Progenitor cell of endocrine pancreas (in vitro differentiated cells): ENCODE measurements around the gene ARHGEF12. TPM values are rescaled to one million over a fixed set of nuclear protein-coding genes. Genes with fewer than 3 reads are reported as not detected.

Experiments
- DNase-seq: peaks from one replicate; pipeline ENCODE4 v3.0.0; 2021; ENCODE audit warnings: low spot score; ENCODE audit not compliant: unreplicated experiment
- H3K27ac Mint-ChIP-seq: 2 replicates; pipeline ENCODE4 v1.8.0; 2021; ENCODE audit warnings: mild to moderate bottlenecking, moderate library complexity, mixed read lengths
- H3K27me3 Mint-ChIP-seq: 2 replicates; pipeline ENCODE4 v1.8.0; 2021; ENCODE audit warnings: mixed read lengths
- H3K36me3 Mint-ChIP-seq: 2 replicates; pipeline ENCODE4 v1.8.0; 2022; ENCODE audit warnings: mixed read lengths; ENCODE audit not compliant: insufficient read depth
- H3K4me1 Mint-ChIP-seq: 2 replicates; pipeline ENCODE4 v1.8.0; 2021; ENCODE audit warnings: low read depth, mixed read lengths
- H3K4me3 Mint-ChIP-seq: 2 replicates; pipeline ENCODE4 v1.8.0; 2021; ENCODE audit warnings: low read depth, mild to moderate bottlenecking, moderate library complexity, mixed read lengths
- H3K9me3 Mint-ChIP-seq: 2 replicates; pipeline ENCODE4 v1.8.0; 2021; ENCODE audit warnings: low read depth, mixed read lengths
- CTCF ChIP-seq: fragments of 200-600 bp; sonication (generic); IDR thresholded peaks from one replicate; pipeline ENCODE4 v1.5.0; 2021; ENCODE audit warnings: antibody characterized with exemption, mild to moderate bottlenecking; ENCODE audit not compliant: unreplicated experiment
- total RNA-seq: library from RNA; stranded (reverse); gene quantifications from 2 replicates; pipeline ENCODE4 v1.2.1, GENCODE V29; 2021

The ARHGEF12 gene
- total RNA-seq, 1 donor from 2014 or later: 64.9 TPM

DNA sequence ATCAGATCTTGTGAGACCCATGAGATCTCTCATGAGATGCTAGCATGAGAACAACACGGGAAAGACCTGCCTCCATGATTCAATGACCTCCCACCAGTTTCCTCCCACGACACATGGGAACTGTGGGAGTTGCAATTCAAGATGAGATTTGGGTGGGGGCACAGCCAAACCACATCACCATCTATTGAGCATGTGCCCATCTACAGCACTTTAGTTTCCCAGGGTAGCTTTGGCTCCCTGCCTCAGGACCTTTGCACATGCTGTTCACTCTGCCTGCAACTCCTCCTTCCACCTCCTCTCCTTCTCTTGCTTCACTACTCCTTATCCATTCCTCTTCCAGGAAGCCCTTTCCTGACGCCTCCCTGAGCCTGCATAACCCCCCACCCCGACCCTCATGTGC lies 192.5 kb downstream of the ARHGEF12 start:
- no peak for DNase-seq
- H3K36me3 Mint-ChIP-seq: no peaks in the 10 kb centered on the region
- no peak overlapping the region for H3K4me3 Mint-ChIP-seq
- H3K9me3 Mint-ChIP-seq: no peaks in the 10 kb centered on the region
- H3K4me1 Mint-ChIP-seq: peaks cover 4% of the 10 kb centered on the region
- peaks cover 62% of the 10 kb centered on the region for H3K27me3 Mint-ChIP-seq
- TF ChIP-seq CTCF: no peak
- no peak overlapping the region for H3K27ac Mint-ChIP-seq

- Mint-ChIP-seq H3K27ac (no peak overlapping the region), H3K4me1 (peaks cover 4% of the 10 kb centered on the region), H3K9me3 (no peaks in the 10 kb centered on the region), H3K36me3 (no peaks in the 10 kb centered on the region), H3K27me3 (peaks cover 64% of the 10 kb centered on the region), H3K4me3 (no peak overlapping the region)
- TF ChIP-seq CTCF: no peak
- DNase-seq: no peak
Observed at GRCh38 chr11:120529214-120529613, 193.0 kb downstream of the ARHGEF12 start.

DNA sequence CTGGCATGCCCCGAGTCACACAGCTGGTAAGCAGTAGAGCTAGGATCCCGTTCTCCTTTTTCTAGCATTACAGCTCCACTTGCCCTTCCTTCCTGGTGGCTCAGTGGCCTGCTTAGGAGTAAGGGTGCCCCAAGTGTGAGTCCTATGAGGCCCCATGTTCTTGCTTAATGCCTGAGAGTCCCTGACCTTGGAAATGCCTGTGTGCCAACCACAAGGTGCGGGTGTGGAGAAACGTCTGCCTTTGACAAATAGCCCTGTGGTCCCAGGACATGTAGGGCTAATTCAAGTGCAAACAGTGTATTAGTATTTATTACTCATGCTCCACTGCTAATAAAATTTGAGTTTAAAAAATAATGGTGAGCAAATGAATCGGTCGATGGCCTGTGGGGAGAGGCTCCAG lies 193.7 kb downstream of the ARHGEF12 start:
- no peaks in the 10 kb centered on the region for H3K9me3 Mint-ChIP-seq
- no peak overlapping the region for H3K27ac Mint-ChIP-seq
- DNase-seq: no peak
- no peak overlapping the region for H3K4me3 Mint-ChIP-seq
- peaks cover 64% of the 10 kb centered on the region for H3K27me3 Mint-ChIP-seq
- no peak for TF ChIP-seq CTCF
- H3K36me3 Mint-ChIP-seq: no peaks in the 10 kb centered on the region
- H3K4me1 Mint-ChIP-seq: peaks cover 4% of the 10 kb centered on the region

GRCh38 chr11:120532082-120532831 lies 196.0 kb downstream of the ARHGEF12 start:
- TF ChIP-seq CTCF: no peak
- no peak overlapping the region for H3K27ac Mint-ChIP-seq
- no peak overlapping the region for H3K4me3 Mint-ChIP-seq
- H3K4me1 Mint-ChIP-seq: peaks cover 7% of the 10 kb centered on the region
- no peaks in the 10 kb centered on the region for H3K9me3 Mint-ChIP-seq
- no peaks in the 10 kb centered on the region for H3K36me3 Mint-ChIP-seq
- H3K27me3 Mint-ChIP-seq: peaks cover 62% of the 10 kb centered on the region
- DNase-seq: no peak

GRCh38 chr11:120532832-120533196 lies 196.6 kb downstream of the ARHGEF12 start:
- peaks cover 7% of the 10 kb centered on the region for H3K4me1 Mint-ChIP-seq
- H3K27ac Mint-ChIP-seq: no peak overlapping the region
- H3K36me3 Mint-ChIP-seq: no peaks in the 10 kb centered on the region
- H3K27me3 Mint-ChIP-seq: peaks cover 65% of the 10 kb centered on the region
- no peak overlapping the region for H3K4me3 Mint-ChIP-seq
- no peak for TF ChIP-seq CTCF
- DNase-seq: no peak
- no peaks in the 10 kb centered on the region for H3K9me3 Mint-ChIP-seq
